Mesodermal cell (in vitro differentiated cells): Measurements from ENCODE around the gene MRPL55.

Source experiments
- H3K27ac ChIP-seq: 2 replicates; pipeline ENCODE4 v1.7.0; 2013; ENCODE audit warnings: mild to moderate bottlenecking, low read depth, low read length, moderate library complexity; ENCODE audit not compliant: severe bottlenecking
- H3K36me3 ChIP-seq: 2 replicates; pipeline ENCODE4 v1.7.1; 2013; ENCODE audit warnings: mild to moderate bottlenecking, low read length, moderate library complexity; ENCODE audit not compliant: control insufficient read depth, insufficient read depth
- H3K4me1 ChIP-seq: one replicate; pipeline ENCODE4 v1.7.1; 2013; ENCODE audit warnings: mild to moderate bottlenecking, low read length; ENCODE audit not compliant: insufficient read depth, control insufficient read depth, poor library complexity, severe bottlenecking
- H3K4me3 ChIP-seq: 2 replicates; pipeline ENCODE4 v1.7.0; 2013; ENCODE audit warnings: low read length, control low read depth, mild to moderate bottlenecking; ENCODE audit not compliant: insufficient read depth, poor library complexity, severe bottlenecking; ENCODE audit errors: extremely low read depth
- H3K9me3 ChIP-seq: 2 replicates; pipeline ENCODE4 v1.7.1; 2013; ENCODE audit warnings: mild to moderate bottlenecking, low read length, moderate library complexity; ENCODE audit not compliant: control insufficient read depth
- WGBS, 2 experiments: methylation state at CpG; one replicate each; pipeline ENCODE4 v1.1.5; 2013; ENCODE audit warnings: missing lambda C conversion rate in 2 of 2; ENCODE audit not compliant: insufficient coverage in 2 of 2; 5-methylcytosine and 5-hydroxymethylcytosine counted together

MRPL55 gene

DNA sequence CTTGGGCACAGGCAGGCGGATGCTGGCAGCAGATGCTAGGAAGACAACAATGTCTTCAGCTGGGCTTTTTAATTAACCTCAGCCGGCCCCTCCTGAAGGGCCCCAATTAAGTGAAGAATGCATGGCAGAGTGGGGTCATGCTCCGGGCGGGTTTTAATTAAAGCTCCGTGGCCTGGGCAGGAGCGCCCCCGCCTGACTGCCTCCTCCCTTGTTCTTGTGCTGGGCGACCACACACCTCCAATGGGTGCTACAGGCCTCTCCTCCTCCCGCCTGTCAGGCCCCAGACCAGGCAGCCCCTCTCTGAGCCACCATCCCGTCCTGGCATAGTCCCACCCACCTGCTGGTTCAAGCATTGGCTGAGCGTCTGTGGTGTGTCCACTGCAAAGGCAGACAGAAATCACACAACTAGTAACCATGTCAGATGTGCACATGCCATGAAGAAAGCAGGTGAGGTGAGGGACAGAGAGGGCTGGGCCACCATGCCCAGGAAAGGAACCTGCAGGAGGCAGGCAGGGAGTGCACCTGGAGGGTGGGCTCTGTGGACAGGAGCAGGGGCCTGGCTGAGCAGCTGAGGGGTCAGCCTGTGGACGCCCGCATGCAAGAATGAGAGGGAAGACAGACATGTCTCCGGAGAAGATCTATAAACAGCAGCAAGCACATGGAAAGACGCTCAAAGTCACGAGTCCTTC lies 35.1 kb downstream of the MRPL55 start:
- Histone ChIP-seq H3K36me3 (no peaks in the 10 kb centered on the region), H3K4me1 (no peaks in the 10 kb centered on the region), H3K9me3 (no peaks in the 10 kb centered on the region), H3K4me3 (no peak overlapping the region), H3K27ac (no peak overlapping the region)
- WGBS, 2 experiments, result 40 to 41% methylated on average over 14 to 16 of the region's 16 CpGs

DNA sequence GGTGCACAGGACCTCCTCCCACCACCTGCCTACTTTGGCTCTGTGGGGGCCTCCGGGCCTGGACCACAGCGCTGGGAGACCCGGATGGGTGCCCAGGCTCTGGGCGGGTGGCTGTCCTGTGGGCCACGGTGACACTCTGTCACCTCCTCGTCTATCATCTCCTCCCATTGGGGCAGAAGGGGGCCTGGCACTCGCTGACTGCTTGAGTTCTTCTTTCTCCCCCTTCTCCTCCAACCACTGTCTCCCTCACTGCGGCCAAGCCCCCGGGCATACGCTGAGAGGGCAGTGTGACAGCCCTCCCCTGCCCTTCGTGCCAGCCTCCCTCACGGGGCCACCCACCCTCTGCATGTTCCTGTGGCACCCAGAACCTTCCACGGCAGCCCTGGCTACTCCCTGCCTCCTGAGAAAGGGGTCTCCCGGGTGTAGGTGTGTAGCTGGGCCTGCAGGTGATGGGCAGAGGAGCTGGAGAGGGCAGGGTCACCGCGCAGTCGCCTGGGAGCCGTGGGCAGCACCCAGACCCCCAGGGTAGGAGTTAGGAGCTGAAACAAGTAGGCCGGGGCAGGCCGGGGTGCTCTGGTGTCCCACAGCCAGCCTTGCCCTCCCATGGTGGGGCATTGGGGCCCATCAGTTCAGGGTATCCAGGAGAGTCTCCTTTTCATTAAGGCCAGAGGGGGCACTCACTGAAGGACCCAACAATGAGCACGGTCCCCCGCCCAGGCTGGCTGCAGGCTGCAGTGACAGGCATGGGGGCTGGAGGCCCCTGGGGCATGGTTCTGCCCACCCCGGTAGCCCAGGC lies 35.8 kb downstream of the MRPL55 start:
- Histone ChIP-seq H3K36me3 (no peaks in the 10 kb centered on the region), H3K9me3 (no peaks in the 10 kb centered on the region)
- 82 to 91% methylated on average over 19 of the region's 23 CpGs for whole genome bisulfite sequencing, 2 experiments

DNA sequence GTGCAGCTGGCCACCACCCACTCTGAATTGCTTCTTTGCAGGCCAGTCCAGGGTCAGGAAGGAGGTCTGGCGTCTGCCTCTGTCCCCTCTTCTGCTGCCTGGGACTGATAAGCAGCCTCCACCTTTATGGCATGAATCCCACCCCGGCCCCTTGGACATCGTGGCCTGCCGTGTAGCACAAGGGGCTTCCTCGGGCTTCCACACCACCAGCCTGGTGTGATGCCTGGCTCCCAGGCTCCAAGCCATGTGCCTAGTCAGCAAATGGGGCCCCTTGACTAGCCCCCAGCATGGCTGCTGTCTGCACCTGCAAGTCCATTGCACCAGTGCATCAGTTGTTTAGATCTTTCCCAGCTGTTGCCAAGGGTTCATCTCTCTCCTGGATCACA lies 36.4 kb downstream of the MRPL55 start:
- H3K36me3 ChIP-seq, result no peaks in the 10 kb centered on the region
- H3K4me1 ChIP-seq, result no peaks in the 10 kb centered on the region
- 91 to 96% methylated on average over 5 of the region's 5 CpGs for WGBS, 2 experiments
- H3K27ac ChIP-seq, result no peak overlapping the region
- H3K9me3 ChIP-seq, result no peaks in the 10 kb centered on the region
- no peak overlapping the region for H3K4me3 ChIP-seq

More for the DNA sequence above, 35.8 kb downstream of the MRPL55 start:
- H3K4me3 ChIP-seq, result no peak overlapping the region
- no peaks in the 10 kb centered on the region for H3K4me1 ChIP-seq
- H3K27ac ChIP-seq, result no peak overlapping the region

- Histone ChIP-seq H3K4me3 (no peak overlapping the region), H3K36me3 (no peaks in the 10 kb centered on the region), H3K9me3 (no peaks in the 10 kb centered on the region), H3K27ac (no peak overlapping the region), H3K4me1 (no peaks in the 10 kb centered on the region)
- 70 to 74% methylated on average over 7 of the region's 7 CpGs for WGBS, 2 experiments
Measured at GRCh38 chr1:228071839-228072657, 37.1 kb downstream of the MRPL55 start.

DNA sequence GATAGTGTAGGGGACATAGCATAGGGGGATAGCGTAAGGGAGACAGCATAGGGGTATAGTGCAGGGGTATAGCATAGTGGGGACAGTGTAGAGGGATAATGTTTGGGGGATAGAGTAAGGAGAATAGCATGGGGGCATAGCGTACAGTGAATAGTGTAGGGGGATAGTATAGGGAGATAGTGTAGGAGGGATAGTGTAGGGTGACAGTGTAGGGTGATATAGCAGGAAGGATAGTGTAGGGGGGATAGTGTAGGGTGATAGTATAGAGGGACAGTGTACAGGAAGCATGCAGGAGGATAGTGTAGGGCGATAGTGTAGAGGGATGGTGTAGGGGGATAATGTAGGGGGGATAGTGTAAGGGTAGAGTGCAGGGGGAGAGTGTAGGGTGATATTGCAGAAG lies 38.2 kb downstream of the MRPL55 start:
- no peaks in the 10 kb centered on the region for H3K36me3 ChIP-seq
- H3K4me1 ChIP-seq, result no peaks in the 10 kb centered on the region
- 64 to 68% methylated on average over 3 of the region's 3 CpGs for WGBS, 2 experiments
- no peak overlapping the region for H3K27ac ChIP-seq
- no peak overlapping the region for H3K4me3 ChIP-seq
- no peaks in the 10 kb centered on the region for H3K9me3 ChIP-seq

GRCh38 chr1:228070173-228070572 lies 38.9 kb downstream of the MRPL55 start:
- no peaks in the 10 kb centered on the region for H3K4me1 ChIP-seq
- no peaks in the 10 kb centered on the region for H3K36me3 ChIP-seq
- no peak overlapping the region for H3K4me3 ChIP-seq
- H3K27ac ChIP-seq, result no peak overlapping the region
- WGBS, 2 experiments, result 33% methylated on average over 1 of the region's 2 CpGs
- no peaks in the 10 kb centered on the region for H3K9me3 ChIP-seq

DNA sequence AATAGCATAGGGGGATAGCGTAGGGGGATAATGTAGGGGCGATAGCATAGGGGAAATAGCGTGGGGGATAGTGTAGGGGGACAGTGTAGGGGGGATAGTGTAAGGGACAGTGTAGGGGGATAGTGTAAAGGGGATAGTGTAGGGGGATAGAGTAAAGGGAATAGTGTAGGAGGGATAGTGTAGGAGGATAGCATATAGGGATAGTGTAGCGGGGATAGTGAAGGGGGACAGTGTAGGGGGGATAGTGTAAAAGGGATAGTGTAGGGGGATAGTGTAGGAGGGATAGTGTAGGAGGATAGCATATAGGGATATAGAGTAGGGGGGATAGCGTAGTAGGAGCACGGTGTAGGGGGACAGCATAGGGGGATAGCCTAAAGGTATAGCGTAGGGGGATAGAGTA lies 40.7 kb downstream of the MRPL55 start:
- WGBS, 2 experiments, result 79 to 100% methylated on average over 1 to 7 of the region's 7 CpGs
- Histone ChIP-seq H3K4me1 (no peaks in the 10 kb centered on the region), H3K36me3 (no peaks in the 10 kb centered on the region), H3K4me3 (no peak overlapping the region), H3K9me3 (no peaks in the 10 kb centered on the region), H3K27ac (no peak overlapping the region)

GRCh38 chr1:228066891-228067654 lies 42.0 kb downstream of the MRPL55 start:
- 76 to 83% methylated on average over 5 to 10 of the region's 10 CpGs for WGBS, 2 experiments
- Histone ChIP-seq H3K4me3 (no peak overlapping the region), H3K9me3 (no peaks in the 10 kb centered on the region), H3K36me3 (no peaks in the 10 kb centered on the region), H3K4me1 (no peaks in the 10 kb centered on the region), H3K27ac (no peak overlapping the region)

GRCh38 chr1:228066416-228066815 lies 42.7 kb downstream of the MRPL55 start:
- H3K36me3 ChIP-seq, result no peaks in the 10 kb centered on the region
- H3K27ac ChIP-seq, result no peak overlapping the region
- H3K4me3 ChIP-seq, result no peak overlapping the region
- H3K4me1 ChIP-seq, result no peaks in the 10 kb centered on the region
- WGBS, 2 experiments, result 61 to 65% methylated on average over 4 of the region's 4 CpGs
- no peaks in the 10 kb centered on the region for H3K9me3 ChIP-seq
